ENCODE results near the gene FBXO10. TPM values are rescaled to one million over a fixed set of nuclear protein-coding genes. Genes with fewer than 3 reads are reported as not detected.

FBXO10 gene
- total RNA-seq, 2 donors from 2014 or later, result 2.7 to 2.9 TPM

DNA sequence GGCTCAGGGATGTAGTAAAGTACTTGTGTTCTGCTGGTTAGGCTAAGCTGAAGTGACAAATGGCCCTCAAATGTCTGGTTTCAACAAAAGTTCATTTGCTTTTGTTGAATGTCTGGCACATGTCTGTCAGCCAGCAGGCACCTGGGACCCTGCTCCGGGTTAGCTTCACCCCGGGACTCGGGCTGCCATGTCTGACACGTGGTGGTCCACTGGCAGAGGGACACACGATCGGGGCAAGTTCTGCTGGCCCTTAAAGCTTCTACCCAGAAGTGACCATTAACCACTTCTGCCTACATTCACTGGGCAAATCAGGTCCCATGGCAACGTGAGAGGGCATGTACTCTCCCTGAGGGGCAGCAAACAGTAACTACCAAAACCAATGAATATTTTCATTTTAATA is 66.6 kb downstream of the FBXO10 start:
- H3K27me3 ChIP-seq, result no peaks in the 10 kb centered on the region
- no peak overlapping the region for H3K4me3 ChIP-seq
- no peak overlapping the region for H3K9ac ChIP-seq (ENCODE audit: low read depth in 2 of 2, low read length in 2 of 2)
- no peak for TF ChIP-seq CTCF (IDR thresholded peaks at IDR 0.05)
- no peaks in the 10 kb centered on the region for H3K9me3 ChIP-seq
- no peak overlapping the region for H3K27ac ChIP-seq
- intact Hi-C loops (cut with DNase I), result no loop called here
- no peaks in the 10 kb centered on the region for H3K36me3 ChIP-seq
- no peaks in the 10 kb centered on the region for H3K4me1 ChIP-seq
- DNase-seq, result no peak

DNA sequence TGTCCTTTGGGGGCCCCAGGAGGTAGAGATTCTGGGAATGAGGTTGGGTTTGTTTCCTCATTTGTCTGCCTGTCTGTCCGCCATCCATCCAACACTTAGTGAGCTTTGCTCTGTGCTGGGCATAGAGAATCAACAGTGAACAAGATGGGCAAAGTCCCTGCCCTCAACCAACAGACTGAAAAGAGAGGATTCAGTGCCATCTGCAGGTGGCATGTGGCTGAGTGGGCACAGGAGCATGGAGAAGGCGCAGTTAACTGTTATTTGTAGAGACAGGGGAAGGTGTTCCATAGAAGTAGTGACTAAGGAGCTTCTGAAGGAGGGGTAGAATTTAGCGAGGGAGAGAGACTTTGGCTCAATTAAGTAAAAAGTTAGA is 67.4 kb downstream of the FBXO10 start:
- Histone ChIP-seq H3K27ac (no peak overlapping the region), H3K9me3 (no peaks in the 10 kb centered on the region), H3K9ac (ENCODE audit: low read depth in 2 of 2, low read length in 2 of 2) (no peak overlapping the region), H3K4me1 (no peaks in the 10 kb centered on the region), H3K36me3 (no peaks in the 10 kb centered on the region), H3K27me3 (no peaks in the 10 kb centered on the region), H3K4me3 (no peak overlapping the region)
- TF ChIP-seq CTCF (IDR thresholded peaks at IDR 0.05), result no peak
- DNase-seq, result no peak
- intact Hi-C loops (cut with DNase I), result no loop called here

DNA sequence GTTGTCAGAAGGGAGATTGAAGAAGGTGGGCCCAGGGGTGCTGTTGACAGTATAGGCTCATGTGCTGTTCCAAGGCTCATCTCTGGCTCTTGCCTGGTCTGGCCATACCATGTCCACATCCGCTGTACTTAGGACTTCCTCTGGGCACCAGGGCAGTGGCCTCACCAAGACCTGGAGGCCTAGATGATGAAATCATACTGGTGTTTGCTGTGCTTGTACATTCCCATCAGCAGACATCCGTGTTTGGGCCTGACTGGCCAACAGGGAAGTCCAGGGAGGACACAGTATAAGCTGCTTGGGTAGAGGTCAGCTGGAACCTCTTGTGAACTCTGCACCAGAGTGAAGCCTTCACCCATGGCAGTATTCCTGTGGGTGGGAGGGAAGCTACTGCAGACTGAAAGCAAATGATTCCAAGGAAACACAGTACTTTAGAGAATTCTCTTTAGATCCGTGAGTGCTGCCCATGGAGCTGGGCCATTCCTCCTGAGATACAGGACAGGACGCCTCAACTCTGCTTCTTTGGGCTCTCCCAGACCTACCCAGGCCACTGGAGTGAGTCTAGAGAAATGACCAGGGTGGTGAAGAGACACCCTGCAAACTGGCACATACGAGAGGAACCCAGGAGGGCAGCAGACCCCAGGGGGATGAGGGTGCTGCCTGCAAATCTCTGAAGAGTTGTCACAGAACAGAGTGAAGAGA is 67.9 kb downstream of the FBXO10 start:
- Histone ChIP-seq H3K27ac (no peak overlapping the region), H3K4me1 (no peaks in the 10 kb centered on the region), H3K36me3 (no peaks in the 10 kb centered on the region), H3K27me3 (no peaks in the 10 kb centered on the region), H3K9me3 (no peaks in the 10 kb centered on the region), H3K4me3 (no peak overlapping the region), H3K9ac (ENCODE audit: low read depth in 2 of 2, low read length in 2 of 2) (no peak overlapping the region)
- no peak for TF ChIP-seq CTCF (IDR thresholded peaks at IDR 0.05)
- DNase-seq, result no peak
- intact Hi-C loops (cut with DNase I), result no loop called here

GRCh38 chr9:37507566-37508134 is 68.5 kb downstream of the FBXO10 start:
- no peak for DNase-seq
- no peaks in the 10 kb centered on the region for H3K36me3 ChIP-seq
- no peak overlapping the region for H3K4me3 ChIP-seq

GRCh38 chr9:37504605-37505004 is 71.6 kb downstream of the FBXO10 start:
- no peaks in the 10 kb centered on the region for H3K36me3 ChIP-seq
- DNase-seq, result no peak

More at GRCh38 chr9:37507566-37508134, 68.5 kb downstream of the FBXO10 start:
- intact Hi-C loops (cut with DNase I), result no loop called here
- no peak for TF ChIP-seq CTCF (IDR thresholded peaks at IDR 0.05)
- no peak overlapping the region for H3K9ac ChIP-seq (ENCODE audit: low read depth in 2 of 2, low read length in 2 of 2)
- no peak overlapping the region for H3K27ac ChIP-seq
- no peaks in the 10 kb centered on the region for H3K9me3 ChIP-seq
- no peaks in the 10 kb centered on the region for H3K4me1 ChIP-seq
- no peaks in the 10 kb centered on the region for H3K27me3 ChIP-seq

More at GRCh38 chr9:37504605-37505004, 71.6 kb downstream of the FBXO10 start:
- H3K9ac ChIP-seq (ENCODE audit: low read depth in 2 of 2, low read length in 2 of 2), result no peak overlapping the region
- no peaks in the 10 kb centered on the region for H3K27me3 ChIP-seq
- no peak for TF ChIP-seq CTCF (IDR thresholded peaks at IDR 0.05)
- no peak overlapping the region for H3K27ac ChIP-seq
- intact Hi-C loops (cut with DNase I), result no loop called here
- H3K4me1 ChIP-seq, result no peaks in the 10 kb centered on the region
- H3K4me3 ChIP-seq, result no peak overlapping the region
- H3K9me3 ChIP-seq, result no peaks in the 10 kb centered on the region
